Bronchial epithelial cell (primary cell): ENCODE results near the gene CUL3. TPM values are rescaled to one million over a fixed set of nuclear protein-coding genes. Genes with fewer than 3 reads are reported as not detected.

Experiments
- DNase-seq: peaks from one replicate; pipeline ENCODE4 v3.0.0-alpha.2; 2010; ENCODE audit warnings: low read depth
- FAIRE-seq: peaks from 2 replicates; lab custom pipeline; 2011; peaks lifted over from hg19 to GRCh38; lab: Jason Lieb, UNC
- H3K27me3 ChIP-seq: 2 replicates; pipeline ENCODE4 v1.5.1; 2011; ENCODE audit warnings: low read length; ENCODE audit not compliant: control insufficient read depth, insufficient read depth
- H3K36me3 ChIP-seq: 2 replicates; pipeline ENCODE4 v1.5.1; 2011; ENCODE audit warnings: low read length; ENCODE audit not compliant: control insufficient read depth, insufficient read depth
- H3K4me3 ChIP-seq: 2 replicates; pipeline ENCODE4 v1.5.1; 2011; ENCODE audit warnings: mild to moderate bottlenecking, low read depth, low read length, control low read depth
- total RNA-seq: library from RNA; depleted of rRNA; stranded (reverse); fragments of >200 nt; gene quantifications from 2 replicates; pipeline ENCODE4 v1.2.1, GENCODE V29; 2014
- TF ChIP-seq, protein P1 (sequence below): IDR thresholded peaks from 2 replicates; pipeline ENCODE4 v1.5.1; 2011; ENCODE audit warnings: mild to moderate bottlenecking, moderate library complexity, low read length, control low read depth, inconsistent platforms; ENCODE audit not compliant: insufficient read depth, severe bottlenecking

The CUL3 gene
- total RNA-seq, 1 donor from 2014 or later = 53.7 TPM

- DNase-seq = no peak
- Histone ChIP-seq H3K36me3 (peaks cover 2% of the 10 kb centered on the region), H3K27me3 (no peaks in the 10 kb centered on the region), H3K4me3 (no peak overlapping the region)
- no peak for FAIRE-seq
- TF ChIP-seq, protein P1, sequence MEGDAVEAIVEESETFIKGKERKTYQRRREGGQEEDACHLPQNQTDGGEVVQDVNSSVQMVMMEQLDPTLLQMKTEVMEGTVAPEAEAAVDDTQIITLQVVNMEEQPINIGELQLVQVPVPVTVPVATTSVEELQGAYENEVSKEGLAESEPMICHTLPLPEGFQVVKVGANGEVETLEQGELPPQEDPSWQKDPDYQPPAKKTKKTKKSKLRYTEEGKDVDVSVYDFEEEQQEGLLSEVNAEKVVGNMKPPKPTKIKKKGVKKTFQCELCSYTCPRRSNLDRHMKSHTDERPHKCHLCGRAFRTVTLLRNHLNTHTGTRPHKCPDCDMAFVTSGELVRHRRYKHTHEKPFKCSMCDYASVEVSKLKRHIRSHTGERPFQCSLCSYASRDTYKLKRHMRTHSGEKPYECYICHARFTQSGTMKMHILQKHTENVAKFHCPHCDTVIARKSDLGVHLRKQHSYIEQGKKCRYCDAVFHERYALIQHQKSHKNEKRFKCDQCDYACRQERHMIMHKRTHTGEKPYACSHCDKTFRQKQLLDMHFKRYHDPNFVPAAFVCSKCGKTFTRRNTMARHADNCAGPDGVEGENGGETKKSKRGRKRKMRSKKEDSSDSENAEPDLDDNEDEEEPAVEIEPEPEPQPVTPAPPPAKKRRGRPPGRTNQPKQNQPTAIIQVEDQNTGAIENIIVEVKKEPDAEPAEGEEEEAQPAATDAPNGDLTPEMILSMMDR = no peak
Measured at GRCh38 chr2:224569654-224570053, 15.5 kb downstream of the CUL3 start.

- FAIRE-seq (no peak), DNase-seq (no peak)
- TF ChIP-seq, protein P1 = no peak
- Histone ChIP-seq H3K36me3 (peaks cover 2% of the 10 kb centered on the region), H3K27me3 (no peaks in the 10 kb centered on the region), H3K4me3 (no peak overlapping the region)
Measured at GRCh38 chr2:224565452-224566035, 19.6 kb downstream of the CUL3 start.

GRCh38 chr2:224563537-224563936 lies 21.6 kb downstream of the CUL3 start:
- no peak overlapping the region for H3K4me3 ChIP-seq
- DNase-seq = no peak
- TF ChIP-seq, protein P1 = no peak
- no peak for FAIRE-seq
- no peaks in the 10 kb centered on the region for H3K27me3 ChIP-seq
- peaks cover 2% of the 10 kb centered on the region for H3K36me3 ChIP-seq

DNA sequence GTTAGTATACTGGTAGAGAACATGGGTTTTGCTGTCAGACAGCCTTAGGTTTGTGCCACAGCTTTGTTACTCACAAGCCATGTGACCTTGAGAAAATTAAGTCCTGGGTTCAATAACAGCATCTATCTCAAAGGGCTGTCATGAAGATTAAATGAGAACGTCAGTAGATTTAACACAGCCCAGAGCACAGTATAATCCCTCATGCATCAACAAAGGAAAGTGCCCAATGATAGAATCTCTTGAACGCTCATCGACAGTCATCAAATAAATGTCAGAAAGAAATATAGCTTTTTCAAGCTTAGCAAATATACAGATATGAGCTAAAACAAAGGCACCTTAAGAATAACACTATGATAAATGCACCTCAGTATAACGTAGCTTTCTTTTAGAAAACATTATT lies 22.3 kb downstream of the CUL3 start:
- no peaks in the 10 kb centered on the region for H3K27me3 ChIP-seq
- no peak for FAIRE-seq
- TF ChIP-seq, protein P1 = no peak

DNA sequence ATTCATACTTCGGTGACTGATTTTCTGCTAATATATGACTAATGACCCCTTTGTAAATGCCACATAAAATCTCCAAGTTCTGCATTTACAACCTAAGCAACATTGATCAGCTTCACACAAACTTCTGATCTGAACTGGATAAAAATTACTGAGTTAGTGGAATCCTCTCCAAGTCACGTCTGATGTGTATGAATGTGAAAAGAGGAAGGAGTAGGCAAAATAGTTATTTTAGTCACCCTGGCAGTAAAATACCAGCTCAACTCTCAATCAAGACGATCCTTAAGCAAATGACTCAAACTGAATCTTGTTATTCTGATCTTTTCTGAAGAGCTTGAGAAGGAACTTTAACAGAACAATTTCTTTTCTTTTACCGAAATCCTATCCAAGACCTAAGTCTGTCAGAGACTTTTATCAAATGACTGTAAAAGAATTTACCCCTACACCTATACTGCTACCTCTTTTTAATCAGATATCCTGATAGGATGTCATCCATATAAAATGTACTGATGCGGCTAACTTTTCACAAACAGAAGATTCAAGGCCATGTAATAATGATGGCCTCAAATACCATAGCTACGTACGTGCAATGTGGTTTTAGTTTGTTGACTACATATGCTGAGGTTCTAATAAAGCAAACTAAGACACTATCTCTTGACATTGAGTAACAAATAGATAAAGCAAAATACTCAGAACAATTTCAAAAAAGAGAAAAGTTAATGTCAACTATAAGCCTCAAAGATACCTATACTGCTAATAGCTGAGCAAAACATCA lies 23.7 kb downstream of the CUL3 start:
- Histone ChIP-seq H3K36me3 (no peaks in the 10 kb centered on the region), H3K4me3 (no peak overlapping the region), H3K27me3 (no peaks in the 10 kb centered on the region)
- DNase-seq = no peak
- FAIRE-seq = peak; percentile 52
- TF ChIP-seq, protein P1 = no peak

More for the DNA sequence above, 22.3 kb downstream of the CUL3 start:
- Histone ChIP-seq H3K36me3 (peaks cover 2% of the 10 kb centered on the region), H3K4me3 (no peak overlapping the region)
- no peak for DNase-seq
